Measurements from ENCODE around the gene UST.

- TF ChIP-seq CTCF (conservative IDR thresholded peaks at IDR 0.05; ENCODE audit: low read length) (no peak), EZH2phosphoT487 (IDR thresholded peaks at IDR 0.05; ENCODE audit: borderline replicate concordance) (no peak)
Measured at GRCh38 chr6:149084026-149084425, 337.2 kb downstream of the UST start.

Data from Loucy (cell line).